HFFc6 (cell line): ENCODE measurements around the gene MST1. TPM values are rescaled to one million over a fixed set of nuclear protein-coding genes. Genes with fewer than 3 reads are reported as not detected.

ENCODE experiments used
- DNase-seq: peaks from one replicate; pipeline ENCODE4 v3.0.0-alpha.2; 2018
- H3K27ac Mint-ChIP-seq: 2 replicates; pipeline ENCODE4 v1.8.0; 2020; ENCODE audit warnings: mild to moderate bottlenecking, mixed read lengths
- H3K27me3 Mint-ChIP-seq: 2 replicates; pipeline ENCODE4 v1.8.0; 2021; ENCODE audit warnings: mild to moderate bottlenecking, moderate library complexity, mixed read lengths; ENCODE audit not compliant: insufficient read depth
- H3K36me3 Mint-ChIP-seq: 2 replicates; pipeline ENCODE4 v1.8.0; 2021; ENCODE audit warnings: low read depth, mixed read lengths
- H3K4me1 Mint-ChIP-seq: 2 replicates; pipeline ENCODE4 v1.8.0; 2020; ENCODE audit warnings: low read depth, mixed read lengths
- H3K4me3 Mint-ChIP-seq: 2 replicates; pipeline ENCODE4 v1.8.0; 2020; ENCODE audit warnings: mild to moderate bottlenecking, moderate library complexity, mixed read lengths
- H3K9me3 Mint-ChIP-seq: 2 replicates; pipeline ENCODE4 v1.8.0; 2020; ENCODE audit warnings: mild to moderate bottlenecking, mixed read lengths
- CTCF ChIP-seq: fragments of 200-600 bp; sonication (generic); IDR thresholded peaks from 2 replicates; pipeline ENCODE4 v1.5.0; 2021; ENCODE audit warnings: antibody characterized with exemption, mild to moderate bottlenecking
- total RNA-seq, 6 experiments: library from RNA; stranded (reverse); fragmentation: NEBNext Ultra II Directional; extraction: Animal tissue kit (Norgen Biotek cat#: 25700); gene quantifications; 2 replicates in 1 of 6; 3 replicates in 5 of 6; pipeline ENCODE4 v1.2.3, GENCODE V29; 2021

The MST1 gene
- total RNA-seq, 6 experiments from 2014 or later, result 3.4 to 7.4 (median 4.8) TPM

GRCh38 chr3:49648354-49649019 is 40.8 kb downstream of the MST1 start:
- Mint-ChIP-seq H3K4me3 (no peak overlapping the region), H3K4me1 (no peaks in the 10 kb centered on the region), H3K9me3 (no peaks in the 10 kb centered on the region), H3K27ac (no peak overlapping the region), H3K27me3 (peaks cover 33% of the 10 kb centered on the region), H3K36me3 (no peaks in the 10 kb centered on the region)
- DNase-seq, result no peak
- TF ChIP-seq CTCF, result no peak

- H3K4me3 Mint-ChIP-seq, result no peak overlapping the region
- no peak overlapping the region for H3K27ac Mint-ChIP-seq
- H3K36me3 Mint-ChIP-seq, result no peaks in the 10 kb centered on the region
- no peaks in the 10 kb centered on the region for H3K4me1 Mint-ChIP-seq
- no peak for DNase-seq
- H3K9me3 Mint-ChIP-seq, result no peaks in the 10 kb centered on the region
- peaks cover 26% of the 10 kb centered on the region for H3K27me3 Mint-ChIP-seq
- no peak for TF ChIP-seq CTCF
Observed at GRCh38 chr3:49647741-49648140, 41.5 kb downstream of the MST1 start.

- no peak overlapping the region for H3K4me3 Mint-ChIP-seq
- H3K27ac Mint-ChIP-seq, result no peak overlapping the region
- DNase-seq, result no peak
Observed at GRCh38 chr3:49646236-49646635, 43.0 kb downstream of the MST1 start.

GRCh38 chr3:49644684-49645083 is 44.6 kb downstream of the MST1 start:
- no peak for DNase-seq
- Mint-ChIP-seq H3K9me3 (no peaks in the 10 kb centered on the region), H3K27ac (no peak overlapping the region)

More at GRCh38 chr3:49646236-49646635, 43.0 kb downstream of the MST1 start:
- Mint-ChIP-seq H3K36me3 (no peaks in the 10 kb centered on the region), H3K4me1 (no peaks in the 10 kb centered on the region), H3K27me3 (peaks cover 20% of the 10 kb centered on the region), H3K9me3 (no peaks in the 10 kb centered on the region)
- TF ChIP-seq CTCF, result no peak

GRCh38 chr3:49642708-49643145 is 46.5 kb downstream of the MST1 start:
- H3K27me3 Mint-ChIP-seq, result peaks cover 22% of the 10 kb centered on the region
- no peak overlapping the region for H3K27ac Mint-ChIP-seq
- peaks cover 7% of the 10 kb centered on the region for H3K4me1 Mint-ChIP-seq
- H3K4me3 Mint-ChIP-seq, result no peak overlapping the region
- no peak for TF ChIP-seq CTCF
- no peaks in the 10 kb centered on the region for H3K36me3 Mint-ChIP-seq
- no peaks in the 10 kb centered on the region for H3K9me3 Mint-ChIP-seq
- no peak for DNase-seq

More at GRCh38 chr3:49644684-49645083, 44.6 kb downstream of the MST1 start:
- Mint-ChIP-seq H3K36me3 (no peaks in the 10 kb centered on the region), H3K4me3 (no peak overlapping the region), H3K27me3 (peaks cover 18% of the 10 kb centered on the region), H3K4me1 (no peaks in the 10 kb centered on the region)
- no peak for TF ChIP-seq CTCF
